Erythroblast (primary cell): Measurements from ENCODE around the gene KLC4.
"Not testable (repeated sequence)": the region's sequence is repeated elsewhere in the genome, so short reads cannot be mapped to it uniquely, and the experiment has no call there.

Experiments
- DNase-seq, 2 experiments: peaks; one replicate each; lab custom pipeline; 2025; lab: John Stamatoyannopoulos, UW
- GATA1 ChIP-seq: IDR thresholded peaks from 2 replicates; pipeline ENCODE4 v1.6.1; 2011; ENCODE audit warnings: low read depth, mild to moderate bottlenecking, control low read depth, low read length, moderate library complexity
- POLR2A ChIP-seq: IDR thresholded peaks from 2 replicates; pipeline ENCODE4 v1.6.1; 2011; ENCODE audit warnings: mild to moderate bottlenecking, low read length

KLC4 gene

GRCh38 chr6:43070028-43070632 lies 10.7 kb downstream of the KLC4 start:
- TF ChIP-seq POLR2A (no peak), GATA1 (no peak)
- peak; percentile 64 to 72 for DNase-seq

GRCh38 chr6:43074847-43075669 lies 15.6 kb downstream of the KLC4 start:
- DNase-seq = no peak
- TF ChIP-seq GATA1 = no peak
- TF ChIP-seq POLR2A = no peak

- TF ChIP-seq GATA1 (no peak), POLR2A (no peak)
- DNase-seq = no peak
Observed at GRCh38 chr6:43075670-43076463, 16.4 kb downstream of the KLC4 start, which contains the start of gene PTK7. Gene PTK7 (plus strand): TSS chr6:43076314. CDS start chr6:43076489, 175 bp downstream.

GRCh38 chr6:43076464-43077332 lies 17.3 kb downstream of the KLC4 start:
- no peak for TF ChIP-seq GATA1
- TF ChIP-seq POLR2A = no peak
- peak; percentile 21 to 25 for DNase-seq

- TF ChIP-seq POLR2A = no peak
- no peak for TF ChIP-seq GATA1
- no peak for DNase-seq
Observed at GRCh38 chr6:43077333-43077809, 17.9 kb downstream of the KLC4 start.

GRCh38 chr6:43077981-43078511 lies 18.6 kb downstream of the KLC4 start:
- DNase-seq = no peak

GRCh38 chr6:43078691-43079090 lies 19.3 kb downstream of the KLC4 start:
- TF ChIP-seq GATA1 (no peak), POLR2A (no peak)
- DNase-seq = no peak

More at GRCh38 chr6:43077981-43078511, 18.6 kb downstream of the KLC4 start:
- no peak for TF ChIP-seq GATA1
- no peak for TF ChIP-seq POLR2A

- TF ChIP-seq GATA1 = no peak
- no peak for TF ChIP-seq POLR2A
- DNase-seq = peak; percentile 11 to 24
Observed at GRCh38 chr6:43081043-43081442, 21.6 kb downstream of the KLC4 start.

- DNase-seq = not testable (repeated sequence)
Observed at GRCh38 chr6:43081922-43082321, 22.5 kb downstream of the KLC4 start.

GRCh38 chr6:43082806-43083655 lies 23.6 kb downstream of the KLC4 start:
- TF ChIP-seq GATA1 = no peak
- TF ChIP-seq POLR2A = no peak
- DNase-seq = no peak

GRCh38 chr6:43086022-43086658 lies 26.7 kb downstream of the KLC4 start:
- no peak for TF ChIP-seq GATA1
- no peak for TF ChIP-seq POLR2A
- DNase-seq = no peak

- TF ChIP-seq POLR2A (no peak), GATA1 (no peak)
- no peak for DNase-seq
Observed at GRCh38 chr6:43088654-43089056, 29.2 kb downstream of the KLC4 start.
